Middle frontal gyrus (tissue), 1 donor: ENCODE results near the gene KLHL14.
"Not testable (repeated sequence)": the region's sequence is repeated elsewhere in the genome, so short reads cannot be mapped to it uniquely, and the experiment has no call there.

Experiments
- DNase-seq: peaks from one replicate; pipeline ENCODE4 v3.0.0-alpha.2; 2015; ENCODE audit warnings: low spot score; ENCODE audit errors: extremely low spot score

The KLHL14 gene

GRCh38 chr18:32661486-32662299 is 111.1 kb downstream of the KLHL14 start:
- no peak for DNase-seq

- not testable (repeated sequence) for DNase-seq
Observed at GRCh38 chr18:32654507-32654906, 118.3 kb downstream of the KLHL14 start.

- not testable (repeated sequence) for DNase-seq
Observed at GRCh38 chr18:32637659-32638058, 135.2 kb downstream of the KLHL14 start.

GRCh38 chr18:32637226-32637625 is 135.6 kb downstream of the KLHL14 start:
- DNase-seq: no peak

GRCh38 chr18:32634876-32635431 is 137.9 kb downstream of the KLHL14 start:
- DNase-seq: no peak

- no peak for DNase-seq
Observed at GRCh38 chr18:32629981-32630700, 142.7 kb downstream of the KLHL14 start.

GRCh38 chr18:32629292-32629691 is 143.5 kb downstream of the KLHL14 start:
- DNase-seq: no peak

- DNase-seq: no peak
Observed at GRCh38 chr18:32624182-32624723, 148.6 kb downstream of the KLHL14 start.

- DNase-seq: no peak
Observed at GRCh38 chr18:32623563-32623962, 149.3 kb downstream of the KLHL14 start.
